ENCODE data around the gene GPC3. TPM values are rescaled to one million over a fixed set of nuclear protein-coding genes. Genes with fewer than 3 reads are reported as not detected.

The GPC3 gene
- polyA plus RNA-seq, 2 of the 4 experiments (the other 2 are of a cell fraction) = not detected

- no peaks in the 10 kb centered on the region for H3K9me3 ChIP-seq
- H3K4me3 ChIP-seq = no peak overlapping the region
- H3K4me1 ChIP-seq = no peaks in the 10 kb centered on the region
- no peak for TF ChIP-seq CHD4 (IDR thresholded peaks at IDR 0.05; ENCODE audit: borderline replicate concordance)
- TF ChIP-seq SMC3 (IDR thresholded peaks at IDR 0.05) = no peak
- TF ChIP-seq NR3C1 (IDR thresholded peaks at IDR 0.05) = no peak
- no peak for TF ChIP-seq MAZ (IDR thresholded peaks at IDR 0.05; ENCODE audit: borderline replicate concordance, low read depth, low read length)
- TF ChIP-seq ZFP36 (IDR thresholded peaks at IDR 0.05; ENCODE audit: borderline replicate concordance, partially characterized antibody) = no peak
- ChIA-PET CTCF (interaction anchor here (1.5 kb wide), 1 partner anchor 53 kb away, joined by 4 read pairs; no protein-coding TSS in a partner anchor), POLR2A (no interaction called here)
- ATAC-seq (no peak), FAIRE-seq (no peak), DNase-seq (ENCODE audit: low read depth in 1 of 2, low spot score in 1 of 2) (no peak)
- 71% methylated on average over 8 of the region's 8 CpGs for WGBS (ENCODE audit: missing lambda C conversion rate)
- no peak overlapping the region for H3K27ac ChIP-seq
- H3K4me2 ChIP-seq = no peak overlapping the region
Measured at GRCh38 chrX:133786382-133786781, 199.0 kb downstream of the GPC3 start.

GRCh38 chrX:133783274-133783673, 202.1 kb downstream of the GPC3 start:
- H3K27ac ChIP-seq = no peak overlapping the region
- H3K4me3 ChIP-seq = no peak overlapping the region
- TF ChIP-seq ZFP36 (IDR thresholded peaks at IDR 0.05; ENCODE audit: borderline replicate concordance, partially characterized antibody) = no peak
- TF ChIP-seq BCL3 (IDR thresholded peaks at IDR 0.05) = no peak
- no peak for TF ChIP-seq REST (IDR thresholded peaks at IDR 0.05)
- TF ChIP-seq RCOR1 (IDR thresholded peaks at IDR 0.05; ENCODE audit: low read depth, low read length) = no peak
- TF ChIP-seq ZNF302 (CRISPR knock-in tag; IDR thresholded peaks at IDR 0.05) = no peak
- no peak for TF ChIP-seq TP53 (CRISPR knock-in tag; IDR thresholded peaks at IDR 0.05)
- TF ChIP-seq HOXB13 (CRISPR knock-in tag; IDR thresholded peaks at IDR 0.05; ENCODE audit: low read depth) = no peak
- TF ChIP-seq RARB (CRISPR knock-in tag; IDR thresholded peaks at IDR 0.05) = no peak
- TF ChIP-seq HOXB5 (CRISPR knock-in tag; IDR thresholded peaks at IDR 0.05) = no peak
- H3K4me1 ChIP-seq = no peaks in the 10 kb centered on the region
- FAIRE-seq = no peak
- no peak for DNase-seq (ENCODE audit: low read depth in 1 of 2, low spot score in 1 of 2)
- CTCF ChIA-PET = interaction anchor here (0.6 to 1.7 kb wide), 2 partner anchors 9 to 1688 kb away, joined by 3 to 15 read pairs; no protein-coding TSS in a partner anchor
- H3K9me3 ChIP-seq = no peaks in the 10 kb centered on the region
- H3K4me2 ChIP-seq = no peak overlapping the region
- no peak for ATAC-seq
- POLR2A ChIA-PET = no interaction called here
- WGBS (ENCODE audit: missing lambda C conversion rate) = 50% methylated on average over 2 of the region's 2 CpGs

- ChIA-PET CTCF (interaction anchor here (2.4 kb wide), 1 partner anchor 11 kb away, joined by 16 read pairs; no protein-coding TSS in a partner anchor), POLR2A (no interaction called here)
- Histone ChIP-seq H3K9me3 (no peaks in the 10 kb centered on the region), H3K4me1 (no peaks in the 10 kb centered on the region), H3K4me2 (no peak overlapping the region), H3K27ac (no peak overlapping the region), H3K4me3 (no peak overlapping the region)
- WGBS (ENCODE audit: missing lambda C conversion rate) = 17% methylated on average over 1 of the region's 1 CpG
- DNase-seq (ENCODE audit: low read depth in 1 of 2, low spot score in 1 of 2) = no peak
- no peak for TF ChIP-seq GATA3 (IDR thresholded peaks at IDR 0.05; ENCODE audit: borderline replicate concordance)
- TF ChIP-seq CBX2 (IDR thresholded peaks at IDR 0.05; ENCODE audit: borderline replicate concordance, low read depth) = no peak
- no peak for TF ChIP-seq NR3C1 (IDR thresholded peaks at IDR 0.05)
- no peak for TF ChIP-seq RAD21 (conservative IDR thresholded peaks at IDR 0.05 in 1 of 2, IDR thresholded peaks at IDR 0.05 in 1 of 2)
- TF ChIP-seq TFCP2L1 (CRISPR knock-in tag; IDR thresholded peaks at IDR 0.05) = no peak
- FAIRE-seq = no peak
- ATAC-seq = no peak
Measured at GRCh38 chrX:133781174-133781573, 204.2 kb downstream of the GPC3 start.
